ENCODE data around the gene CNGB1. TPM values are rescaled to one million over a fixed set of nuclear protein-coding genes. Genes with fewer than 3 reads are reported as not detected.

CNGB1 gene
- total and polyA plus RNA-seq, 8 donors, result 0.08 to 18.0 (median 0.73) TPM; not detected in 5

DNA sequence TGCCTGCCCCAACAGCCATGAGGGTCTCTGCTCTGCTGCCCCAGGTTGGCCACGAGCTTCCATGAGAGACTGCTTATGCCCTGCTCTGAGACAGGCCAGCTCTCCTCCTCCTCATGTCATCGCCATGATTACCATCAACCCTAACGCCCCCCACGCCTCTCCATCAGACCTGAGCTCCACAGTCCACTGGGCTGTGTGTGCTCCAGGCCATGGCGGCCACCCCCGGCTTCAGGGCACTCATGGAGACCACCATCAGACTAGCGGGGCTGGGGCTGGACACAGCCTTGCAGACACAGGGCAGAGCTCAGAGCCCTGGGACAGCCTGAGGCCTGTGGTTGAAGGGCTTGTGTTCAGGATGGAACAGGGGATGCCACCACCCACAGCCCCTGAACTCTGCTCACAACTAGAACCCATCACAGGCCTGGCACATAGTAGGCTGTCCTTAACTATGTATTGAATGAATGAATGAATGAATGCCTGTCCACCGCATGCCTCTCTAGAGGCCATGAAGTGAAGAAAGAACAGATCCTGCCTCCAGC lies 14.6 kb downstream of the CNGB1 start:
- DNase-seq, result no peak
- Histone ChIP-seq H3K27ac (no peak overlapping the region), H3K36me3 (no peaks in the 10 kb centered on the region), H3K9me3 (no peaks in the 10 kb centered on the region), H3K4me3 (no peak overlapping the region), H3K4me1 (no peaks in the 10 kb centered on the region), H3K27me3 (peaks cover 0 to 15% (median 0%) of the 10 kb centered on the region in 3 donors)
- no peak for TF ChIP-seq POLR2A (IDR thresholded peaks at IDR 0.05)
- TF ChIP-seq POLR2AphosphoS5 (IDR thresholded peaks at IDR 0.05), result no peak
- TF ChIP-seq EP300 (IDR thresholded peaks at IDR 0.05), result no peak
- TF ChIP-seq, protein P1, sequence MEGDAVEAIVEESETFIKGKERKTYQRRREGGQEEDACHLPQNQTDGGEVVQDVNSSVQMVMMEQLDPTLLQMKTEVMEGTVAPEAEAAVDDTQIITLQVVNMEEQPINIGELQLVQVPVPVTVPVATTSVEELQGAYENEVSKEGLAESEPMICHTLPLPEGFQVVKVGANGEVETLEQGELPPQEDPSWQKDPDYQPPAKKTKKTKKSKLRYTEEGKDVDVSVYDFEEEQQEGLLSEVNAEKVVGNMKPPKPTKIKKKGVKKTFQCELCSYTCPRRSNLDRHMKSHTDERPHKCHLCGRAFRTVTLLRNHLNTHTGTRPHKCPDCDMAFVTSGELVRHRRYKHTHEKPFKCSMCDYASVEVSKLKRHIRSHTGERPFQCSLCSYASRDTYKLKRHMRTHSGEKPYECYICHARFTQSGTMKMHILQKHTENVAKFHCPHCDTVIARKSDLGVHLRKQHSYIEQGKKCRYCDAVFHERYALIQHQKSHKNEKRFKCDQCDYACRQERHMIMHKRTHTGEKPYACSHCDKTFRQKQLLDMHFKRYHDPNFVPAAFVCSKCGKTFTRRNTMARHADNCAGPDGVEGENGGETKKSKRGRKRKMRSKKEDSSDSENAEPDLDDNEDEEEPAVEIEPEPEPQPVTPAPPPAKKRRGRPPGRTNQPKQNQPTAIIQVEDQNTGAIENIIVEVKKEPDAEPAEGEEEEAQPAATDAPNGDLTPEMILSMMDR (IDR thresholded peaks at IDR 0.05), result no peak
- 87 to 94% (median 92%) methylated on average over 5 to 8 of the region's 8 CpGs for WGBS, 5 donors
- intact Hi-C loops (cut with DNase I; ENCODE audit: low total_unique reads), result no loop called here

DNA sequence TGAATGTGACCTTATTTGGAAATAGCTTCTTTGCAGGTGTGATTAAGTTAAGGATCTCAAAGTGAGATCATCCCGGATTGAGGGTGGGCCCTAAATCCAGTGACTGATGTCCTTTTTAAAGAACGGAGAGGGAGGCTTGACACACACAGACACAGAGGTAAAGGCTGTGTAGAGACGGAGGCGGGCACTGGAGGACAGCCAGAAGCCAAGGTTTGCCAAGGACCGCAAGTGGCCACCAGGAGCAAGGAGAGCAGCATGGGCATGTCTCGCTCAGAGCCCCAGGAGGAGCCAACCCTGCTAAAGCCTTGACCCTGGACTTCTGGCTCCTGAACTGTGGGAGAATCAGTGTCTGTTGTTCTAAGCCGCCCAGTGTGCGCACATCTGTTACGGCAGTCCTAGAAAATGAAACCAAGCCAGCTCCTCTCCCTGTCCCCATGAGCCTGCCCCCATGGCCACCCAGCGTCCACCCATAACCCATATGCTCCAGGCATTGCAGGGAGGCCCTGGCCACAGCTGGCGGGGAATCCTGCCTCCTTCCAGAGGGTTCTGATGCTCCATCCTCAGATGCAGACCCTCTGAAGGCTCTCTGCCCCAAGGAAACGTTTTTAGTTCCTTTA lies 15.2 kb downstream of the CNGB1 start:
- Histone ChIP-seq H3K27ac (no peak overlapping the region), H3K4me1 (no peaks in the 10 kb centered on the region), H3K36me3 (no peaks in the 10 kb centered on the region), H3K27me3 (peaks cover 0 to 16% (median 0%) of the 10 kb centered on the region in 3 donors), H3K9me3 (no peaks in the 10 kb centered on the region), H3K4me3 (no peak overlapping the region)
- DNase-seq, result peak in 1 of 2 donors; percentile 82
- TF ChIP-seq, protein P1 (IDR thresholded peaks at IDR 0.05), result peak in 2 of 7 experiments; percentile 9 to 24
- TF ChIP-seq POLR2AphosphoS5 (IDR thresholded peaks at IDR 0.05), result no peak
- intact Hi-C loops (cut with DNase I; ENCODE audit: low total_unique reads), result no loop called here
- WGBS, 5 donors, result 42 to 50% (median 43%) methylated on average over 12 of the region's 12 CpGs

- 87 to 100% (median 97%) methylated on average over 1 of the region's 1 CpG for WGBS, 5 donors
- TF ChIP-seq POLR2A (IDR thresholded peaks at IDR 0.05), result no peak
- TF ChIP-seq POLR2AphosphoS5 (IDR thresholded peaks at IDR 0.05), result no peak
- TF ChIP-seq EP300 (IDR thresholded peaks at IDR 0.05), result no peak
- no peaks in the 10 kb centered on the region for H3K36me3 ChIP-seq
Measured at GRCh38 chr16:57953857-57954256, 17.1 kb downstream of the CNGB1 start.

GRCh38 chr16:57952909-57953308 lies 18.0 kb downstream of the CNGB1 start:
- Histone ChIP-seq H3K9me3 (no peaks in the 10 kb centered on the region), H3K27me3 (peaks cover 0 to 26% (median 0%) of the 10 kb centered on the region in 3 donors), H3K4me3 (no peak overlapping the region), H3K36me3 (no peaks in the 10 kb centered on the region), H3K27ac (no peak overlapping the region), H3K4me1 (no peaks in the 10 kb centered on the region)
- 84 to 89% (median 84%) methylated on average over 9 of the region's 9 CpGs for WGBS, 5 donors
- intact Hi-C loops (cut with DNase I; ENCODE audit: low total_unique reads), result no loop called here
- TF ChIP-seq EP300 (IDR thresholded peaks at IDR 0.05) (no peak), POLR2A (IDR thresholded peaks at IDR 0.05) (no peak), POLR2AphosphoS5 (IDR thresholded peaks at IDR 0.05) (no peak)
- TF ChIP-seq, protein P1 (IDR thresholded peaks at IDR 0.05), result no peak
- DNase-seq, result no peak

More at GRCh38 chr16:57953857-57954256, 17.1 kb downstream of the CNGB1 start:
- H3K27me3 ChIP-seq, result peaks cover 0 to 24% (median 0%) of the 10 kb centered on the region in 3 donors
- H3K4me3 ChIP-seq, result no peak overlapping the region
- no peak for DNase-seq
- no peaks in the 10 kb centered on the region for H3K4me1 ChIP-seq
- intact Hi-C loops (cut with DNase I; ENCODE audit: low total_unique reads), result no loop called here
- H3K9me3 ChIP-seq, result no peaks in the 10 kb centered on the region
- no peak overlapping the region for H3K27ac ChIP-seq
